Fibroblast of skin of right quadriceps (primary cell): ENCODE results near the gene PLCXD3.

Experiments used
- DNase-seq: peaks from one replicate; pipeline ENCODE4 v3.0.0-alpha.2; 2013

Gene PLCXD3

DNA sequence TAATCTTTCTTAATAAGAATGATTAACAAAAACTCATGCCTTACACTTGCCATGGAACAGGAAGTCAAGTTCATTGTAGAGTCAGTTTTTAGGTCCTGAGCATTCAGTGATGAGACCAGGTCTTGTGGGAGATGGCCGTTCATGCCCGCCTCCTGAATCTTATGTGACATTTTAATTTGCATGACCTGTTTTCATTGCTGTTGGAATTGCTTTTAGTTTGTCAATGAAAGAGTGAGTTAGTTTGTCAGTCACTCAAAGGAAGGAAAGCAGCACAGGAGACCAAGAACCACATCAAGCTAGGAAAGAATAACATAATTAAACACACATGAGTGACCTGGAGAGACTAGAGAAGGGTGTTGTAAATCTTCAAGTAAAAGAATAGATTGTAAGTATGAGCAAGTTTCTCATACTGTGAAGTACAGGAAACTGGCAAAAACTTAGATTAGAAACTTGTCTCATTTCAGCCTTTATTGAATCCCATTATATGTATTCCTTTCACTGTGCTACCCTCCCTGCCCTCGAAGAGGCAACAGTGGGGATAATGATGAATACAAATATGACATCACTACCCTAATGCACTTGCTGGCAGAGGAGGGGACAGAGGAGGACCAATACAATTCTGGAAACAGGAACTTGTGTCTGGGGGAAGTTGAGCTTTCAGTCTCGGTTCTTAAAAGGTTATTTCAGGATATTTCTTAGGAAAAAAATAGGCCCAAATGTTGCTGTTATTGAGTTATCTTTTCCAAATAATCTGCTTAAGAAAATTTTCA is 232.7 kb downstream of the PLCXD3 start:
- no peak for DNase-seq

DNA sequence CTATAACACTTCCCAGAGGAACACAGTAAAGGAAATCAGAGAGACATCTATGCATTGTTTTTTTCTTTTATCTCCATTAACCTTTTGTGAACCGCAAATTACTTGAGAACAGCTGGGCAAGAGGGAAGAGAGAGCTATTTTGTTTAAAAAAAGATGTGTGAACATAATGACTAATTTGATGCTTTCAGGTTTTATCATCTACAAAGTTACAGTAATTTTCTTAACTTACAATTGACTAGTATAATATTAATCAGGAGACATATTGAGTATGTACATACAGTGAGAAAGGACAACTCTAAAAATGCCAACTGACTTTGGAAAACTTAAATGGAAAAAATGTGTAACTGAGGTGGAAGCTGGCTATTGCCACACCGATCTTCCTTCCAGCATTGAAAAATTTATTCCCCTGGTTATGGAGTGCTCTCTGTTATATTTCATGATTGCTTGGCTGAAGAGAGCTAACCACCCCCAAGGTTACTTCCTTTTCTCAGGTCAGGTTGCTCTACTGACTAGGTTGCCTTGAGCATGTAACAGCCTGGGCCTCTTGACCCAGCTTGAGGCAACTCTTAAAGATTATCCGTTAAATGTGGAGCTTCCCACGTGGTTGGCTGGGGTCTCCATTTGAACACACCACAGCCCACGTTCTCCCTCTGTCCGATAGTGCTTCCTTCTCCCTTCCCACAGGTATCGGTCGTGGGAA is 234.4 kb downstream of the PLCXD3 start:
- DNase-seq: no peak

DNA sequence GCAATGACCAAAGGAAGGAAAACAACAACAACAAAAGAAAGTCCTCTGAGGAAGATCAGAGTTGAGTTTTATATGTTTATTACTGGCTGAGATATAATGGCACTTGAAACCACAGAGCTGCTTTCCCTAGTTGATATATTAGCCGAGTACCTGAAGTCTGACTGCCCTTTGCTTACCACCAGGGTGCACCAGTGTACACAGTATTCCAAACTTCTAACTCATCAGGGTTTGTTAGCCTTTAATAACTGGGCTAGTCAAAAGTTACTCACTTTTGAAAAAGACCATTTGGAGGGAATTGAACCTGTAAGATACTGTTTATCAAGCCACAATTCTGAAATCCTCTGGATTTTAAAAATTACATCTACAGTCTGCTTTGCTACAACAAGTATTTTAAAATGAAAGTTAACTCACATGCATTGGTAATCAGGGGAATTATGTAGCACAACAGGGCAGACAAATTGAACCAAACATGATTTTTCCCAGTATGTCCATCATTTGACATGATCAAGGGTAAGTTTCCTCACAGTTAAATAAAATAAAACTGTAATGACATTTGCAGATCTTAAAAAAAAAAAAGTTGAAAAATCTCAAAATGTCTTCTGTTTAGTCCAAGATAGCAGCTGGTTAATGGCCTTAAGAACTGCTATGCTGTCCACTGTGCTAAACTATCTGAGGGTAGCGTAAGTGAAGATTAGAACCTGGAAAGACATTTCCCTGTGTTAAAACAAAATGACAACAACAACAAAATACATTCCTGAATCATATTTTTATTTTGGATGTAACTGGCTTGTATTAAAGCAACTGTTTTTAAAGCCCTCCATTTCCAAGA is 239.8 kb downstream of the PLCXD3 start:
- peak; percentile 39 for DNase-seq

DNA sequence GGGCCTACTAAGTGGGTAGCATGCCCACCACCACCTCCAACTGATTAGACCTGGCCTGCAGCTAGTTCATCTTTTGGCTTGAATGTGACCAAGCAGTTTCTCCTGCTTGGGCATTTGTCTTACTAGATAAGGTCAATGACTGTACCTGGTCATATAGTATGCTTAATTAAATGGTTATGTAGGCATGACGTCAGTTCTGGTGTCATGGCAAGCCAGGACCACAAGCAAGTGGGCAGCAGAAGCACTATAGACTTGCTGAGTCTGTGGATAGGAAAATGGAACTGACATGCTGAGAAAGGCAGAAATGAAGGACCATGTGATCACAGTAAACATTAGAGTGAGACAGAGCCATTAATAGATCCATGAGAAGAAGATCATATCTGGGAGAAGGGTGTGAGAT is 241.5 kb downstream of the PLCXD3 start:
- no peak for DNase-seq

DNA sequence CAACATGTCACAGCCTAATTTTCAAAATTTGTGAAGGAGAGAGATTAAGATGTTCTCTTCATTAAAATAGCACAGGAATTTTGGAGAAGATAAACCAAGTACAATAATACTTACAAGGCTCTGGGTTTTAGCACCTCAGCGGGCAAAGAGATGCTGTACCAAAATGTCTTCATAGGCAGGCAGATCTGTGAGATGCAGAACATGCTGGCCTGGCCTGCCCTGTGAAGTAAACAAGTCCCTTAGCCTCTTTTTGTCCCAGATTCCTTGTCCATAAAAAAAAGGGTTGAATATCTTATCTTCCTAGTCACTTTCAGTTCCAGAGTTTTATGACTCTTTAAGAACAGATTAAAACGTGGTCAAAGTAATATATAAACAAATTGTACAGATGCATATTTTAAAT is 244.0 kb downstream of the PLCXD3 start:
- no peak for DNase-seq

DNA sequence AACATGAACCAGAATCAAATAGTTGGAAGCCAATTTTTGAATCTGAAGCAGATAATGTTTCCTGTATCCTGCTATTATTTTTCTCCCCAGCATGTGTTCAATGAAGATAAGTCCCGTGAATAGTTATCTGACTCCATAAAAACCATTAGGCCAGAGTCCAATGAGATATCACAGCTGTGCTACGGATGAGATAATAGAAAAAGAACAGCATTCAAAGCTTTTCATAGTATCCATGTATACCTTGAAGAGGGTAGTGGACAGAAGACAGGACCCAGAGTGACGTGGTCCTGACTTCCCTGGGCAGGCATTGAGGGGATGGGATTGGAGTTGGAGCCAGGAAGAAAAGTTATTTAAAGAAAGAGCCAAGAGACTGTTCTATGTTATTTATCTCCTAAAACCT is 246.4 kb downstream of the PLCXD3 start:
- DNase-seq: no peak

DNA sequence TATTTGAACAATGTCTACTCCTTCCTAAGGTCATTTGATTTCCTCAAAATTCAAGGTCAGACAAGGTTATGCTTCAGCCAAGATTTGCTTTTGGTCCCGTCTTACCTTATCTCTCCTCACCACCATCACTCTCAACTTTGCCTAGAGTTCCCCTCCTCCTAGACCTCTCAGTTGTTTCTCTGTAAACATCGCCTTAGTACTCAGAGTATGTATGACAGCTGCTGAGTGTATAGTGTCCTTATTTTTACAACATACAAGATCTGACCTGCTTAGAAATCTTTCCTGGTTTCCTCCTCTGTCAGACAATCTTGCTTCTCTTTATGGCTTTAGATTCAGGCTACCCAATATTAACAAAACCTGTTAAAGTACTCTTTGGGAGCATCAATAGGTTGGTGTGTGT is 247.1 kb downstream of the PLCXD3 start:
- no peak for DNase-seq
